Left lung (tissue), 10 donors: ENCODE measurements around the gene UCMA. TPM values are rescaled to one million over a fixed set of nuclear protein-coding genes. Genes with fewer than 3 reads are reported as not detected.

Experiments
- ATAC-seq: fragments of 200-7000 bp; cut with Tn5 transposase; one replicate; pipeline ENCODE4 v1.9.1; 2020; ENCODE audit warnings: moderate library complexity
- DNase-seq, 4 donors: peaks; one replicate each; pipeline ENCODE4 v3.0.0-alpha.2; 2013 to 2020
- H3K27ac ChIP-seq, 2 donors: fragments of 200-600 bp; sonication (generic) in 1 of 2; one replicate each; pipeline versions ENCODE4 v1.5.0 to v1.8.0; 2020 to 2021
- H3K27me3 ChIP-seq, 2 donors: fragments of 200-600 bp; sonication (generic) in 1 of 2; one replicate each; pipeline versions ENCODE4 v1.5.0 to v1.8.0; 2020 to 2021
- H3K36me3 ChIP-seq, 2 donors: fragments of 200-600 bp; sonication (generic) in 1 of 2; one replicate each; pipeline versions ENCODE4 v1.5.0 to v1.8.0; 2020 to 2021
- H3K4me1 ChIP-seq, 2 donors: fragments of 200-600 bp; one replicate each; pipeline ENCODE4 v1.8.0; 2021
- H3K4me3 ChIP-seq, 2 donors: fragments of 200-600 bp; sonication (generic) in 1 of 2; one replicate each; pipeline versions ENCODE4 v1.5.0 to v1.8.0; 2020 to 2021; ENCODE audit warnings: mild to moderate bottlenecking in 1 of 2
- H3K9me3 ChIP-seq, 2 donors: fragments of 200-600 bp; sonication (generic) in 1 of 2; one replicate each; pipeline versions ENCODE4 v1.5.0 to v1.8.0; 2020 to 2021
- CTCF ChIP-seq, 2 donors: fragments of 200-600 bp; sonication (generic) in 1 of 2; IDR thresholded peaks; one replicate each; pipeline versions ENCODE4 v1.5.0 to v1.8.0; 2021; ENCODE audit warnings: antibody characterized with exemption in 2 of 2
- intact Hi-C, 2 donors: fragments of 100-400 bp; cut with DNase I; formaldehyde crosslinking; loops; one replicate each; pipeline versions ENCODE4 v1.11.2 to v1.14.2; 2022
- polyA plus RNA-seq, 6 donors: library from polyadenylated mRNA; unstranded; fragments of 120-200 nt; gene quantifications; one replicate each; pipeline ENCODE4 v1.2.1, GENCODE V29; 2013; ENCODE audit not compliant: insufficient read length in 6 of 6
- total RNA-seq, 2 donors: library from RNA; stranded (reverse); fragmentation: NEBNext Ultra II Directional; extraction: Animal tissue kit (Norgen Biotek cat#: 25700); gene quantifications; one replicate each; pipeline ENCODE4 v1.2.1, GENCODE V29; 2021
- donor health status: DM: no; HTN: yes; CAD: no.
- donor health status: DM: no; HTN: no; CAD: no.

The UCMA gene
- total and polyA plus RNA-seq, 8 donors, result 0.25 to 0.57 (median 0.34) TPM; not detected in 3

DNA sequence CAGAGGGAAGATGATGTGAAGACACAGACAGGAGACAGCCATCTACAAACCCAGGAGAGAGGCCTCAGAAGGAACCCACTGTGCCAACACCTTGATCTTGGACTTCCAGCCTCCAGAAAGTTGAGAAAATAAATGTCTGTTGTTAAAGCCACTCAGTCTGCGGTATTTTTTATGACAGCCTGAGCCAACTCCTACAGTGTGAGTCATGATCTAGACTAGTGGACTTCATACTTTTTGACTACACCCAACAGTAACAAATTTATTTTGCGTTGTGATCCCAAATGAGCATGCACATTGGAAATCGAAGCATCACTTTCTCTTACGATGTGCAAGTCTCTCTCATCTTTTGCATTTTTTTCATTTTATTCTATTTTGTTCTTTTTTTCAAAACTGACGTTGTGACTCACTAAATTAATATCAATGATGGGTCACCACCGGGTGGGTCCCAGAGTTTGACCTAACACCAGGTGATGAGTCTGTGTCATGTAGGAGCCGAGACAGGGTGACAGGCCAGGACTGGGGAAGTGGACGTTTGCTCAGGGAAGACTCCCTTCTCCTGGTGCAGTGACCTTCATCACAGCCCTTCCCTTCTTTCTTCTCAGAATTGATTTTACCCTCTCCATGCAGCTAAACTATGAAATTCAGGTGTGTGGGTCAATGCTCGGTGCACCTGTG lies 36.8 kb upstream of the UCMA start:
- no peak for DNase-seq
- Histone ChIP-seq H3K36me3 (no peaks in the 10 kb centered on the region), H3K4me1 (no peaks in the 10 kb centered on the region), H3K27ac (no peak overlapping the region), H3K9me3 (no peaks in the 10 kb centered on the region), H3K4me3 (no peak overlapping the region), H3K27me3 (no peaks in the 10 kb centered on the region)
- ATAC-seq, result peak; percentile 57
- intact Hi-C loops, result no loop called here
- TF ChIP-seq CTCF (IDR thresholded peaks at IDR 0.05), result no peak

DNA sequence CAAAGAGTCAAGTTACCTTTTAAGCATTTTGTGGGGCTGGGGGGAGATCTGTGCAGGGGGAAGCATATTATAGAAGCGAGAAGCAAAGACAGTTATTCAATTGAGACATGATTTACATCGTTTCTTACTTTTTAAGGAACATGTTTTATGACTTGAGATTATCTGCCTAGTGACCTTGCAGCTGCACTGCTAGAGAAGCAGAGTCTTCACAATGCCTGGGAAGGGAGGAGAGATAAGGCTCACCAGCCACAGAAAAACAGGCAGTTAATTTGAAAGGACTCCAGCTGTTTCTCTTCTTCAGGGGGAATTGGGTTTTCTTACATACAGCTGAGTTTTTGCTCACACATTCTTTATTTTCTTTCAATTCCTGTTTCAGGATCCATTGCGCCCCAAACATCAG lies 34.7 kb upstream of the UCMA start:
- intact Hi-C loops, result no loop called here
- H3K4me1 ChIP-seq, result no peaks in the 10 kb centered on the region
- peaks cover 0 to 6% of the 10 kb centered on the region in 2 donors for H3K27me3 ChIP-seq
- ATAC-seq (no peak), DNase-seq (peak in 2 of 4 donors; percentile 41 to 61)
- no peaks in the 10 kb centered on the region for H3K36me3 ChIP-seq
- no peak overlapping the region for H3K4me3 ChIP-seq
- TF ChIP-seq CTCF (IDR thresholded peaks at IDR 0.05), result no peak
- H3K27ac ChIP-seq, result no peak overlapping the region
- H3K9me3 ChIP-seq, result no peaks in the 10 kb centered on the region

GRCh38 chr10:13268310-13268709 lies 34.1 kb upstream of the UCMA start:
- no peak for TF ChIP-seq CTCF (IDR thresholded peaks at IDR 0.05)
- H3K4me3 ChIP-seq, result no peak overlapping the region
- no peak for DNase-seq
- H3K27me3 ChIP-seq, result peaks cover 0 to 6% of the 10 kb centered on the region in 2 donors
- intact Hi-C loops, result no loop called here
- H3K9me3 ChIP-seq, result no peaks in the 10 kb centered on the region
- no peaks in the 10 kb centered on the region for H3K36me3 ChIP-seq
- no peak overlapping the region for H3K27ac ChIP-seq
- no peak for ATAC-seq
- H3K4me1 ChIP-seq, result no peaks in the 10 kb centered on the region

GRCh38 chr10:13263591-13263990 lies 29.4 kb upstream of the UCMA start:
- peaks cover 0 to 4% of the 10 kb centered on the region in 2 donors for H3K9me3 ChIP-seq
- no peak for TF ChIP-seq CTCF (IDR thresholded peaks at IDR 0.05)
- peaks cover 0 to 6% of the 10 kb centered on the region in 2 donors for H3K27me3 ChIP-seq
- H3K36me3 ChIP-seq, result no peaks in the 10 kb centered on the region
- ATAC-seq (no peak), DNase-seq (no peak)
- H3K27ac ChIP-seq, result no peak overlapping the region
- no peaks in the 10 kb centered on the region for H3K4me1 ChIP-seq
- intact Hi-C loops, result no loop called here
- no peak overlapping the region for H3K4me3 ChIP-seq

- TF ChIP-seq CTCF (IDR thresholded peaks at IDR 0.05), result no peak
- intact Hi-C loops, result no loop called here
- Histone ChIP-seq H3K4me1 (no peaks in the 10 kb centered on the region), H3K4me3 (no peak overlapping the region), H3K9me3 (peaks cover 0 to 4% of the 10 kb centered on the region in 2 donors), H3K27ac (no peak overlapping the region), H3K27me3 (peaks cover 0 to 6% of the 10 kb centered on the region in 2 donors), H3K36me3 (no peaks in the 10 kb centered on the region)
- no peak for ATAC-seq
- DNase-seq, result no peak
Observed at GRCh38 chr10:13262433-13262832, 28.3 kb upstream of the UCMA start.
